Peyer's patch (tissue), 4 donors: ENCODE measurements around the gene RAPSN. TPM values are rescaled to one million over a fixed set of nuclear protein-coding genes. Genes with fewer than 3 reads are reported as not detected.

Experiments
- DNase-seq, 3 donors: peaks; one replicate each; pipeline ENCODE4 v3.0.0-alpha.2; 2017 to 2019
- H3K27ac ChIP-seq, 4 donors: fragments of 200-600 bp; sonication (generic); one replicate each; pipeline ENCODE4 v1.5.1; 2016 to 2019
- H3K27me3 ChIP-seq, 2 donors: fragments of 200-600 bp; sonication (generic); one replicate each; pipeline ENCODE4 v1.5.1; 2019
- H3K36me3 ChIP-seq, 3 donors: fragments of 200-600 bp; sonication (generic); one replicate each; pipeline ENCODE4 v1.5.1; 2016 to 2019
- H3K4me1 ChIP-seq, 4 donors: fragments of 200-600 bp; sonication (generic); one replicate each; pipeline ENCODE4 v1.5.1; 2016 to 2019
- H3K4me3 ChIP-seq, 4 donors: fragments of 200-600 bp; sonication (generic); 1 replicate in 3 of 4; 2 replicates in 1 of 4; pipeline ENCODE4 v1.5.1; 2016 to 2019; ENCODE audit warnings: mild to moderate bottlenecking in 1 of 4
- H3K9me3 ChIP-seq, 4 donors: fragments of 200-600 bp; sonication (generic); one replicate each; pipeline ENCODE4 v1.5.1; 2016 to 2019; ENCODE audit warnings: mild to moderate bottlenecking in 1 of 4
- CTCF ChIP-seq, 6 experiments: fragments of 450-650 bp in 4 of 6; fragments of 200-600 bp in 2 of 6; sonication (generic) in 1 of 6; IDR thresholded peaks; one replicate each; pipeline ENCODE4 v1.5.1; 2017 to 2019; ENCODE audit warnings: antibody characterized with exemption in 6 of 6, mild to moderate bottlenecking in 3 of 6, moderate library complexity in 1 of 6
- POLR2A ChIP-seq, 2 donors: fragments of 450-650 bp; IDR thresholded peaks; one replicate each; pipeline ENCODE4 v1.5.1; 2017; ENCODE audit warnings: antibody characterized with exemption in 2 of 2, mild to moderate bottlenecking in 2 of 2, moderate library complexity in 2 of 2
- total RNA-seq, 4 donors: library from RNA; depleted of rRNA; stranded (reverse); fragments of >200 nt; gene quantifications; one replicate each; pipeline ENCODE4 v1.1.0, GENCODE V29; 2016

The RAPSN gene
- total RNA-seq, 4 donors from 2014 or later, result 0.54 to 0.76 TPM; not detected in 2

GRCh38 chr11:47470671-47471070, 21.7 kb upstream of the RAPSN start:
- Histone ChIP-seq H3K27me3 (no peaks in the 10 kb centered on the region), H3K4me1 (peaks cover 0 to 39% (median 0%) of the 10 kb centered on the region in 4 donors), H3K4me3 (no peak overlapping the region), H3K9me3 (no peaks in the 10 kb centered on the region), H3K36me3 (peaks cover 0 to 71% (median 0%) of the 10 kb centered on the region in 3 donors), H3K27ac (no peak overlapping the region)
- no peak for DNase-seq
- TF ChIP-seq CTCF (IDR thresholded peaks at IDR 0.05) (no peak), POLR2A (IDR thresholded peaks at IDR 0.05) (no peak)

- H3K9me3 ChIP-seq, result no peaks in the 10 kb centered on the region
- H3K27ac ChIP-seq, result no peak overlapping the region
- TF ChIP-seq POLR2A (IDR thresholded peaks at IDR 0.05) (no peak), CTCF (IDR thresholded peaks at IDR 0.05) (no peak)
- peaks cover 0 to 39% (median 0%) of the 10 kb centered on the region in 4 donors for H3K4me1 ChIP-seq
- H3K36me3 ChIP-seq, result peaks cover 0 to 66% (median 0%) of the 10 kb centered on the region in 3 donors
- DNase-seq, result no peak
- no peaks in the 10 kb centered on the region for H3K27me3 ChIP-seq
- no peak overlapping the region for H3K4me3 ChIP-seq
Measured at GRCh38 chr11:47469361-47470179, 20.6 kb upstream of the RAPSN start.

- Histone ChIP-seq H3K9me3 (no peaks in the 10 kb centered on the region), H3K4me3 (no peak overlapping the region), H3K4me1 (peaks cover 0 to 39% (median 0%) of the 10 kb centered on the region in 4 donors), H3K36me3 (peaks cover 0 to 66% (median 0%) of the 10 kb centered on the region in 3 donors), H3K27ac (no peak overlapping the region), H3K27me3 (no peaks in the 10 kb centered on the region)
- TF ChIP-seq POLR2A (IDR thresholded peaks at IDR 0.05), result no peak
- TF ChIP-seq CTCF (IDR thresholded peaks at IDR 0.05), result no peak
- DNase-seq, result no peak
Measured at GRCh38 chr11:47468598-47469214, 19.8 kb upstream of the RAPSN start.

- DNase-seq, result peak in 2 of 3 donors; percentile 52 to 53
Measured at GRCh38 chr11:47467357-47467756, 18.4 kb upstream of the RAPSN start.

More at GRCh38 chr11:47467357-47467756, 18.4 kb upstream of the RAPSN start:
- no peak for TF ChIP-seq POLR2A (IDR thresholded peaks at IDR 0.05)
- no peak for TF ChIP-seq CTCF (IDR thresholded peaks at IDR 0.05)
- H3K36me3 ChIP-seq, result peaks cover 0 to 57% (median 0%) of the 10 kb centered on the region in 3 donors
- no peak overlapping the region for H3K4me3 ChIP-seq
- peaks cover 0 to 39% (median 0%) of the 10 kb centered on the region in 4 donors for H3K4me1 ChIP-seq
- no peaks in the 10 kb centered on the region for H3K27me3 ChIP-seq
- H3K9me3 ChIP-seq, result no peaks in the 10 kb centered on the region
- H3K27ac ChIP-seq, result peak overlapping the region in 2 of 4 donors; percentile 57 to 68
